K562 (cell line): ENCODE measurements around the gene KCNH2. TPM values are rescaled to one million over a fixed set of nuclear protein-coding genes. Genes with fewer than 3 reads are reported as not detected.

Source experiments
- ATF1 ChIP-seq, 2 experiments: fragments of 450-650 bp in 1 of 2; IDR thresholded peaks; 2 replicates each; pipeline ENCODE4 v1.6.1; 2016; ENCODE audit warnings: missing compliant biosample characterization in 1 of 2, missing genetic modification characterization in 1 of 2
- ATF7 ChIP-seq: fragments of 450-650 bp; IDR thresholded peaks from 2 replicates; pipeline ENCODE4 v1.7.1; 2014; ENCODE audit warnings: mild to moderate bottlenecking, moderate library complexity
- GTF2E2 ChIP-seq: fragments of 200-800 bp; sonication (Bioruptor generic); IDR thresholded peaks from 2 replicates; pipeline ENCODE4 v1.6.1; 2016; ENCODE audit warnings: missing genetic modification characterization, missing compliant biosample characterization
- KLF1 ChIP-seq: fragments of 450-650 bp; IDR thresholded peaks from 2 replicates; pipeline ENCODE4 v1.6.1; 2016; ENCODE audit warnings: missing genetic modification characterization, missing compliant biosample characterization
- KLF6 ChIP-seq: fragments of 250-450 bp; sonication (Bioruptor Pico); IDR thresholded peaks from 2 replicates; pipeline ENCODE4 v1.4.0; 2020; ENCODE audit warnings: mild to moderate bottlenecking, moderate library complexity, borderline replicate concordance
- NR2C2 ChIP-seq, 2 experiments: fragments of 200-800 bp in 1 of 2; sonication (Bioruptor generic) in 1 of 2; sonication (generic) in 1 of 2; formaldehyde crosslinking in 1 of 2; IDR thresholded peaks; 2 replicates each; pipeline versions ENCODE4 v1.6.1 to v1.8.0; 2016 to 2022; ENCODE audit warnings: mild to moderate bottlenecking in 1 of 2, missing compliant biosample characterization in 1 of 2, missing genetic modification characterization in 1 of 2, missing genetic modification reagents in 1 of 2
- NR3C1 ChIP-seq: sonication (generic); formaldehyde crosslinking; IDR thresholded peaks from 2 replicates; pipeline ENCODE4 v1.8.1; 2022; ENCODE audit warnings: missing genetic modification reagents
- PTTG1 ChIP-seq: fragments of 450-650 bp; IDR thresholded peaks from 2 replicates; pipeline ENCODE4 v1.6.1; 2016; ENCODE audit warnings: low read depth, mild to moderate bottlenecking, missing genetic modification characterization, missing compliant biosample characterization
- TAF9B ChIP-seq: fragments of 450-650 bp; IDR thresholded peaks from 2 replicates; pipeline ENCODE4 v1.6.1; 2018; ENCODE audit warnings: mild to moderate bottlenecking; ENCODE audit not compliant: partially characterized antibody
- TARDBP ChIP-seq: fragments of 450-650 bp; IDR thresholded peaks from 2 replicates; pipeline ENCODE4 v1.6.1; 2016
- TOE1 ChIP-seq, 2 experiments: fragments of 450-650 bp in 1 of 2; sonication (generic) in 1 of 2; formaldehyde crosslinking in 1 of 2; IDR thresholded peaks; 2 replicates each; pipeline versions ENCODE4 v1.7.1 to v1.8.0; 2016 to 2022; ENCODE audit warnings: borderline replicate concordance in 2 of 2, mild to moderate bottlenecking in 2 of 2, antibody characterized with exemption in 1 of 2, inconsistent platforms in 1 of 2, low read depth in 1 of 2, missing genetic modification reagents in 1 of 2, moderate library complexity in 1 of 2
- ZNF431 ChIP-seq: sonication (generic); formaldehyde crosslinking; IDR thresholded peaks from 2 replicates; pipeline ENCODE4 v1.8.0; 2022; ENCODE audit warnings: mild to moderate bottlenecking, missing genetic modification reagents
- polyA plus RNA-seq, 8 experiments: library from polyadenylated mRNA; depleted of rRNA in 4 of 8; stranded (reverse) in 5 of 8; unstranded in 3 of 8; fragments of >200 nt; fragmentation: Nextera tagmentation in 2 of 8; fragmentation: Illumina TruSeq in 1 of 8; extraction: Ambion mirVana in 2 of 8; extraction: Trizol in 1 of 8; gene quantifications; 2 replicates each; pipeline versions ENCODE4 v1.2.1 to v1.2.3, GENCODE V29; 2011 to 2014; ENCODE audit warnings: inconsistent platforms in 1 of 8, missing spikeins in 1 of 8
- total RNA-seq, 7 experiments: library from RNA; depleted of rRNA in 6 of 7; stranded (reverse); fragments of >200 nt in 6 of 7; fragmentation: Illumina TruSeq in 2 of 7; extraction: Trizol in 2 of 7; gene quantifications; 2 replicates each; pipeline versions ENCODE4 v1.2.1 to v1.2.3, GENCODE V29; 2011 to 2021; ENCODE audit warnings: low replicate concordance in 1 of 7
- TF ChIP-seq, protein P1 (sequence below): IDR thresholded peaks from 2 replicates; pipeline ENCODE4 v1.6.1; 2014; ENCODE audit warnings: antibody characterized with exemption
- TF ChIP-seq, protein P2 (sequence below): IDR thresholded peaks from 2 replicates; pipeline ENCODE4 v1.6.1; 2011; ENCODE audit warnings: borderline replicate concordance, low read depth, mild to moderate bottlenecking, moderate library complexity, low read length; ENCODE audit not compliant: insufficient read depth, poor library complexity, severe bottlenecking
- TF ChIP-seq, protein P3 (sequence below): sonication (generic); formaldehyde crosslinking; IDR thresholded peaks from 2 replicates; pipeline ENCODE4 v1.4.0; 2020; ENCODE audit warnings: mild to moderate bottlenecking, missing genetic modification reagents
- TF ChIP-seq, protein P4 (sequence below): sonication (generic); formaldehyde crosslinking; IDR thresholded peaks from 2 replicates; pipeline ENCODE4 v1.8.1; 2023; ENCODE audit warnings: mild to moderate bottlenecking, missing genetic modification reagents, moderate library complexity

Gene KCNH2
- total and polyA plus RNA-seq, 9 of the 15 experiments (the other 6 are each of a cell fraction or from before 2014, with no cell fraction given) = 18.1 to 368 (median 218) TPM

DNA sequence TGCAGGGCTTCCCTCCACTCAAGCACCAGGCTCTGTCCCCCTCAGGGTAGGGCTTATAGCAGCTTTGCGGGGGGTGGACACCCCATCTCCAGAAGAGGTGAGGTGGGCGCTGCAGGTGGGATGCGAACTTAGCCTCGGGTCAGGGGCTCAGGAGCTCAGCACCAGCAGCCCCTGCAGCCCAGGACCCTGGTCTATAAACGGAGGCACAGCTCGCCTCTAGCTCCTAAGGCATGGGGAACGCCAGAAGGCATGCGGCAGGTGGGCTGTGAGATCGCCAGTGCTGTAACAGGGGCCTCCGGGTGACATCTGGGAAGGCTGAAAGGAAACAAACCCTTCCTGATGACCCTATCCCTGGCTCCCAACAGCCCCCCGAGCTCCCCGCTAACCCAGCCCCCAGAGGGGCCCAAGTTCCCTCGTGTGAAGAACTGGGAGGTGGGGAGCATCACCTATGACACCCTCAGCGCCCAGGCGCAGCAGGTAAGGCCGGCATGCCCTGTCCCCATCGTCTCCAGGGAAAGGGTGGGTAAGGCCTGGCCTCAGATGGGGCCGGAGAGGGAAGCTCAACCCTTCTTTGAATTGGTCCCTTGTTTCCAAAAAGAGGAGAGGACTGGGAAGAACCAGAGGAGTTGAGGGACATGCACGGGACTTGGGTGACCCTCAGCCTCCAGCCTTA lies 16.9 kb upstream of the KCNH2 start (continued):
- TF ChIP-seq TOE1 (IDR thresholded peaks at IDR 0.05; ENCODE audit: borderline replicate concordance) (peak; percentile 11; the same call in 1 of the 2 replicates), TOE1 (CRISPR knock-in tag; IDR thresholded peaks at IDR 0.05; ENCODE audit: borderline replicate concordance, low read depth) (no peak; the same call in 1 of the 2 replicates), ATF1 (CRISPR knock-in tag; IDR thresholded peaks at IDR 0.05) (no peak), ATF1 (tag; IDR thresholded peaks at IDR 0.05) (peak; percentile 15; the same call in 1 of the 2 replicates), ZNF431 (CRISPR knock-in tag) (0 out of 2 replicates have a peak, but pooled peaks have one; percentile 61), NR2C2 (CRISPR knock-in tag; IDR thresholded peaks at IDR 0.05) (no peak; the same call in 1 of the 2 replicates), NR2C2 (tag; IDR thresholded peaks at IDR 0.05) (0 out of 2 replicates have a peak, but pooled peaks have one; percentile 11), NR3C1 (0 out of 2 replicates have a peak, but pooled peaks have one; percentile 22), ATF7 (0 out of 2 replicates have a peak, but pooled peaks have one; percentile 0), TAF9B (no peak), GTF2E2 (0 out of 2 replicates have a peak, but pooled peaks have one; percentile 23), KLF1 (tag) (0 out of 2 replicates have a peak, but pooled peaks have one; percentile 4), KLF6 (CRISPR knock-in tag) (no peak), TARDBP (peak; percentile 18; the same call in 1 of the 2 replicates), PTTG1 (no peak)
- TF ChIP-seq, protein P1, sequence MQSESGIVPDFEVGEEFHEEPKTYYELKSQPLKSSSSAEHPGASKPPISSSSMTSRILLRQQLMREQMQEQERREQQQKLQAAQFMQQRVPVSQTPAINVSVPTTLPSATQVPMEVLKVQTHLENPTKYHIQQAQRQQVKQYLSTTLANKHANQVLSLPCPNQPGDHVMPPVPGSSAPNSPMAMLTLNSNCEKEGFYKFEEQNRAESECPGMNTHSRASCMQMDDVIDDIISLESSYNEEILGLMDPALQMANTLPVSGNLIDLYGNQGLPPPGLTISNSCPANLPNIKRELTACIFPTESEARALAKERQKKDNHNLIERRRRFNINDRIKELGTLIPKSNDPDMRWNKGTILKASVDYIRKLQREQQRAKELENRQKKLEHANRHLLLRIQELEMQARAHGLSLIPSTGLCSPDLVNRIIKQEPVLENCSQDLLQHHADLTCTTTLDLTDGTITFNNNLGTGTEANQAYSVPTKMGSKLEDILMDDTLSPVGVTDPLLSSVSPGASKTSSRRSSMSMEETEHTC = no peak
- TF ChIP-seq, protein P2, sequence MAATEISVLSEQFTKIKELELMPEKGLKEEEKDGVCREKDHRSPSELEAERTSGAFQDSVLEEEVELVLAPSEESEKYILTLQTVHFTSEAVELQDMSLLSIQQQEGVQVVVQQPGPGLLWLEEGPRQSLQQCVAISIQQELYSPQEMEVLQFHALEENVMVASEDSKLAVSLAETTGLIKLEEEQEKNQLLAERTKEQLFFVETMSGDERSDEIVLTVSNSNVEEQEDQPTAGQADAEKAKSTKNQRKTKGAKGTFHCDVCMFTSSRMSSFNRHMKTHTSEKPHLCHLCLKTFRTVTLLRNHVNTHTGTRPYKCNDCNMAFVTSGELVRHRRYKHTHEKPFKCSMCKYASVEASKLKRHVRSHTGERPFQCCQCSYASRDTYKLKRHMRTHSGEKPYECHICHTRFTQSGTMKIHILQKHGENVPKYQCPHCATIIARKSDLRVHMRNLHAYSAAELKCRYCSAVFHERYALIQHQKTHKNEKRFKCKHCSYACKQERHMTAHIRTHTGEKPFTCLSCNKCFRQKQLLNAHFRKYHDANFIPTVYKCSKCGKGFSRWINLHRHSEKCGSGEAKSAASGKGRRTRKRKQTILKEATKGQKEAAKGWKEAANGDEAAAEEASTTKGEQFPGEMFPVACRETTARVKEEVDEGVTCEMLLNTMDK = no peak
- TF ChIP-seq, protein P3, sequence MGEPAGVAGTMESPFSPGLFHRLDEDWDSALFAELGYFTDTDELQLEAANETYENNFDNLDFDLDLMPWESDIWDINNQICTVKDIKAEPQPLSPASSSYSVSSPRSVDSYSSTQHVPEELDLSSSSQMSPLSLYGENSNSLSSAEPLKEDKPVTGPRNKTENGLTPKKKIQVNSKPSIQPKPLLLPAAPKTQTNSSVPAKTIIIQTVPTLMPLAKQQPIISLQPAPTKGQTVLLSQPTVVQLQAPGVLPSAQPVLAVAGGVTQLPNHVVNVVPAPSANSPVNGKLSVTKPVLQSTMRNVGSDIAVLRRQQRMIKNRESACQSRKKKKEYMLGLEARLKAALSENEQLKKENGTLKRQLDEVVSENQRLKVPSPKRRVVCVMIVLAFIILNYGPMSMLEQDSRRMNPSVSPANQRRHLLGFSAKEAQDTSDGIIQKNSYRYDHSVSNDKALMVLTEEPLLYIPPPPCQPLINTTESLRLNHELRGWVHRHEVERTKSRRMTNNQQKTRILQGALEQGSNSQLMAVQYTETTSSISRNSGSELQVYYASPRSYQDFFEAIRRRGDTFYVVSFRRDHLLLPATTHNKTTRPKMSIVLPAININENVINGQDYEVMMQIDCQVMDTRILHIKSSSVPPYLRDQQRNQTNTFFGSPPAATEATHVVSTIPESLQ (CRISPR knock-in tag) = 0 out of 2 replicates have a peak, but pooled peaks have one; percentile 68
- TF ChIP-seq, protein P4, sequence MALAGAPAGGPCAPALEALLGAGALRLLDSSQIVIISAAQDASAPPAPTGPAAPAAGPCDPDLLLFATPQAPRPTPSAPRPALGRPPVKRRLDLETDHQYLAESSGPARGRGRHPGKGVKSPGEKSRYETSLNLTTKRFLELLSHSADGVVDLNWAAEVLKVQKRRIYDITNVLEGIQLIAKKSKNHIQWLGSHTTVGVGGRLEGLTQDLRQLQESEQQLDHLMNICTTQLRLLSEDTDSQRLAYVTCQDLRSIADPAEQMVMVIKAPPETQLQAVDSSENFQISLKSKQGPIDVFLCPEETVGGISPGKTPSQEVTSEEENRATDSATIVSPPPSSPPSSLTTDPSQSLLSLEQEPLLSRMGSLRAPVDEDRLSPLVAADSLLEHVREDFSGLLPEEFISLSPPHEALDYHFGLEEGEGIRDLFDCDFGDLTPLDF (CRISPR knock-in tag) = peak; percentile 30; the same call in 1 of the 2 replicates
